ENCODE results near the gene ANGPT4. TPM values are rescaled to one million over a fixed set of nuclear protein-coding genes. Genes with fewer than 3 reads are reported as not detected.

ANGPT4 gene
- total RNA-seq, 1 donor from 2014 or later = 0.06 TPM

- H3K4me3 ChIP-seq = no peak overlapping the region
- H3K9me3 Mint-ChIP-seq = peaks cover 2% of the 10 kb centered on the region
- no peaks in the 10 kb centered on the region for H3K4me1 ChIP-seq
- no peak overlapping the region for H3K27ac Mint-ChIP-seq
- H3K36me3 ChIP-seq = no peaks in the 10 kb centered on the region
- H3K9ac ChIP-seq = no peak overlapping the region
- no peak for TF ChIP-seq EZH2 (IDR thresholded peaks at IDR 0.05)
- TF ChIP-seq CTCF (IDR thresholded peaks at IDR 0.05) = no peak
- no peak for TF ChIP-seq EZH2phosphoT487 (IDR thresholded peaks at IDR 0.05)
- H3K9me3 ChIP-seq (ENCODE audit: low read depth) = no peaks in the 10 kb centered on the region
- H2AFZ ChIP-seq (replicated peaks) = no peak overlapping the region
- no peak overlapping the region for H3K27ac ChIP-seq
- H3K4me1 Mint-ChIP-seq = no peaks in the 10 kb centered on the region
- H4K20me1 ChIP-seq (ENCODE audit: low read depth) = no peaks in the 10 kb centered on the region
- no peaks in the 10 kb centered on the region for H3K79me2 ChIP-seq (ENCODE audit: low read depth)
- no peaks in the 10 kb centered on the region for H3K36me3 Mint-ChIP-seq
- no peak overlapping the region for H3K4me2 ChIP-seq
- DNase-seq (ENCODE audit: low spot score) = no peak
- H3K27me3 Mint-ChIP-seq (ENCODE audit: insufficient read depth, low read depth) = peaks cover 12% of the 10 kb centered on the region
- H3K4me3 Mint-ChIP-seq = no peak overlapping the region
- no peaks in the 10 kb centered on the region for H3F3A ChIP-seq (ENCODE audit: low read depth)
- H3K27me3 ChIP-seq = no peaks in the 10 kb centered on the region
Measured at GRCh38 chr20:951384-952169, 35.4 kb upstream of the ANGPT4 start.

GRCh38 chr20:949717-950116 lies 33.6 kb upstream of the ANGPT4 start:
- H3K27me3 ChIP-seq = no peaks in the 10 kb centered on the region
- Mint-ChIP-seq H3K4me1 (no peaks in the 10 kb centered on the region), H3K4me3 (no peak overlapping the region), H3K9me3 (peaks cover 1% of the 10 kb centered on the region), H3K36me3 (no peaks in the 10 kb centered on the region), H3K27ac (no peak overlapping the region), H3K27me3 (ENCODE audit: insufficient read depth, low read depth) (peaks cover 8% of the 10 kb centered on the region)
- no peak for DNase-seq (ENCODE audit: low spot score)
- no peaks in the 10 kb centered on the region for H3K79me2 ChIP-seq (ENCODE audit: low read depth)
- no peaks in the 10 kb centered on the region for H3K9me3 ChIP-seq (ENCODE audit: low read depth)
- no peaks in the 10 kb centered on the region for H3K36me3 ChIP-seq
- no peak overlapping the region for H2AFZ ChIP-seq (replicated peaks)
- no peak overlapping the region for H3K4me2 ChIP-seq
- no peaks in the 10 kb centered on the region for H3F3A ChIP-seq (ENCODE audit: low read depth)
- no peak overlapping the region for H3K9ac ChIP-seq
- H3K4me3 ChIP-seq = no peak overlapping the region
- H3K27ac ChIP-seq = no peak overlapping the region
- H4K20me1 ChIP-seq (ENCODE audit: low read depth) = no peaks in the 10 kb centered on the region
- TF ChIP-seq CTCF (IDR thresholded peaks at IDR 0.05) (no peak), EZH2 (IDR thresholded peaks at IDR 0.05) (no peak), EZH2phosphoT487 (IDR thresholded peaks at IDR 0.05) (no peak)
- peaks cover 4% of the 10 kb centered on the region for H3K4me1 ChIP-seq

- TF ChIP-seq EZH2phosphoT487 (IDR thresholded peaks at IDR 0.05) (no peak), EZH2 (IDR thresholded peaks at IDR 0.05) (no peak), CTCF (IDR thresholded peaks at IDR 0.05) (no peak)
- no peak overlapping the region for H3K27ac ChIP-seq
- no peaks in the 10 kb centered on the region for H3K27me3 ChIP-seq
Measured at GRCh38 chr20:946826-947225, 30.7 kb upstream of the ANGPT4 start.

More at GRCh38 chr20:946826-947225, 30.7 kb upstream of the ANGPT4 start:
- H3K4me2 ChIP-seq = no peak overlapping the region
- H3K4me3 ChIP-seq = no peak overlapping the region
- DNase-seq (ENCODE audit: low spot score) = no peak
- no peak overlapping the region for H3K4me3 Mint-ChIP-seq
- no peak overlapping the region for H3K27ac Mint-ChIP-seq
- no peaks in the 10 kb centered on the region for H3F3A ChIP-seq (ENCODE audit: low read depth)
- no peaks in the 10 kb centered on the region for H3K36me3 Mint-ChIP-seq
- no peaks in the 10 kb centered on the region for H3K36me3 ChIP-seq
- no peaks in the 10 kb centered on the region for H3K4me1 Mint-ChIP-seq
- no peaks in the 10 kb centered on the region for H3K9me3 Mint-ChIP-seq
- H3K79me2 ChIP-seq (ENCODE audit: low read depth) = no peaks in the 10 kb centered on the region
- peaks cover 4% of the 10 kb centered on the region for H3K27me3 Mint-ChIP-seq (ENCODE audit: insufficient read depth, low read depth)
- no peak overlapping the region for H3K9ac ChIP-seq
- H3K9me3 ChIP-seq (ENCODE audit: low read depth) = no peaks in the 10 kb centered on the region
- no peaks in the 10 kb centered on the region for H4K20me1 ChIP-seq (ENCODE audit: low read depth)
- H3K4me1 ChIP-seq = peaks cover 13% of the 10 kb centered on the region
- no peak overlapping the region for H2AFZ ChIP-seq (replicated peaks)

Data from neural progenitor cell (in vitro differentiated cells).